ENCODE measurements around the gene ARTN.

The ARTN gene

DNA sequence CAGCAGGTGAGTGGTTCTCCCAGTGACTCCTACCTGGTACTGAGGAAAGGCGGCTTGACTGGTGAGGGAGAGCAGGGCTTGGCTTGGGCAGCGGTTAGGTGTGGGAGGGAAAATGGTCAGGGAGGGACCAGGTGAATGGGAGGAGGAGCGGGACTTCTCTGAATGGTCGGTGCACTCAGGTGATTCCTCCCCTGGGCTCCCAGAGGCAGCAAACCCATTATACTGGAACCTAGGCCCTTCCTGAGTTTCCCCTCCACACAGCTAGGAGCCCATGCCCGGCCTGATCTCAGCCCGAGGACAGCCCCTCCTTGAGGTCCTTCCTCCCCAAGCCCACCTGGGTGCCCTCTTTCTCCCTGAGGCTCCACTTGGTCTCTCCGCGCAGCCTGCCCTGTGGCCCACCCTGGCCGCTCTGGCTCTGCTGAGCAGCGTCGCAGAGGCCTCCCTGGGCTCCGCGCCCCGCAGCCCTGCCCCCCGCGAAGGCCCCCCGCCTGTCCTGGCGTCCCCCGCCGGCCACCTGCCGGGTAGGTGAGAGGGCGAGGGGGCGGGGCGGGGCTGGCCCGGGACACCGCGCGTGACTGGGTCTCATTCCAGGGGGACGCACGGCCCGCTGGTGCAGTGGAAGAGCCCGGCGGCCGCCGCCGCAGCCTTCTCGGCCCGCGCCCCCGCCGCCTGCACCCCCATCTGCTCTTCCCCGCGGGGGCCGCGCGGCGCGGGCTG is 2.3 kb downstream of the ARTN start:
- Histone ChIP-seq H3K9ac (ENCODE audit: low read depth in 1 of 2, low read length in 2 of 2) (no peak overlapping the region), H3K4me1 (ENCODE audit: control insufficient read depth in 1 of 2, insufficient read depth in 2 of 2, low read length in 2 of 2) (peaks cover 15 to 21% of the 10 kb centered on the region in 2 donors), H3K36me3 (ENCODE audit: control insufficient read depth in 1 of 2, insufficient read depth in 2 of 2, low read length in 2 of 2) (no peaks in the 10 kb centered on the region), H3K27ac (ENCODE audit: low read depth, low read length) (no peak overlapping the region), H3K27me3 (ENCODE audit: control insufficient read depth in 1 of 2, insufficient read depth in 2 of 2, low read length in 2 of 2) (peaks cover 0 to 6% of the 10 kb centered on the region in 2 donors), H3K9me3 (ENCODE audit: control insufficient read depth in 1 of 2, low read length in 2 of 2) (no peaks in the 10 kb centered on the region), H3K4me3 (ENCODE audit: low read depth in 1 of 2, low read length in 2 of 2) (peak overlapping the region in 1 of 2 donors; percentile 26)

DNA sequence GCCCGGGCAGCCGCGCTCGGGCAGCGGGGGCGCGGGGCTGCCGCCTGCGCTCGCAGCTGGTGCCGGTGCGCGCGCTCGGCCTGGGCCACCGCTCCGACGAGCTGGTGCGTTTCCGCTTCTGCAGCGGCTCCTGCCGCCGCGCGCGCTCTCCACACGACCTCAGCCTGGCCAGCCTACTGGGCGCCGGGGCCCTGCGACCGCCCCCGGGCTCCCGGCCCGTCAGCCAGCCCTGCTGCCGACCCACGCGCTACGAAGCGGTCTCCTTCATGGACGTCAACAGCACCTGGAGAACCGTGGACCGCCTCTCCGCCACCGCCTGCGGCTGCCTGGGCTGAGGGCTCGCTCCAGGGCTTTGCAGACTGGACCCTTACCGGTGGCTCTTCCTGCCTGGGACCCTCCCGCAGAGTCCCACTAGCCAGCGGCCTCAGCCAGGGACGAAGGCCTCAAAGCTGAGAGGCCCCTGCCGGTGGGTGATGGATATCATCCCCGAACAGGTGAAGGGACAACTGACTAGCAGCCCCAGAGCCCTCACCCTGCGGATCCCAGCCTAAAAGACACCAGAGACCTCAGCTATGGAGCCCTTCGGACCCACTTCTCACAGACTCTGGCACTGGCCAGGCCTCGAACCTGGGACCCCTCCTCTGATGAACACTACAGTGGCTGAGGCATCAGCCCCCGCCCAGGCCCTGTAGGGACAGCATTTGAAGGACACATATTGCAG is 3.0 kb downstream of the ARTN start:
- Histone ChIP-seq H3K4me3 (ENCODE audit: low read depth in 1 of 2, low read length in 2 of 2) (peak overlapping the region; percentile 54 to 55), H3K9me3 (ENCODE audit: control insufficient read depth in 1 of 2, low read length in 2 of 2) (no peaks in the 10 kb centered on the region), H3K9ac (ENCODE audit: low read depth in 1 of 2, low read length in 2 of 2) (no peak overlapping the region), H3K27ac (ENCODE audit: low read depth, low read length) (no peak overlapping the region), H3K27me3 (ENCODE audit: control insufficient read depth in 1 of 2, insufficient read depth in 2 of 2, low read length in 2 of 2) (peaks cover 0 to 6% of the 10 kb centered on the region in 2 donors), H3K36me3 (ENCODE audit: control insufficient read depth in 1 of 2, insufficient read depth in 2 of 2, low read length in 2 of 2) (no peaks in the 10 kb centered on the region), H3K4me1 (ENCODE audit: control insufficient read depth in 1 of 2, insufficient read depth in 2 of 2, low read length in 2 of 2) (peaks cover 15 to 21% of the 10 kb centered on the region in 2 donors)

DNA sequence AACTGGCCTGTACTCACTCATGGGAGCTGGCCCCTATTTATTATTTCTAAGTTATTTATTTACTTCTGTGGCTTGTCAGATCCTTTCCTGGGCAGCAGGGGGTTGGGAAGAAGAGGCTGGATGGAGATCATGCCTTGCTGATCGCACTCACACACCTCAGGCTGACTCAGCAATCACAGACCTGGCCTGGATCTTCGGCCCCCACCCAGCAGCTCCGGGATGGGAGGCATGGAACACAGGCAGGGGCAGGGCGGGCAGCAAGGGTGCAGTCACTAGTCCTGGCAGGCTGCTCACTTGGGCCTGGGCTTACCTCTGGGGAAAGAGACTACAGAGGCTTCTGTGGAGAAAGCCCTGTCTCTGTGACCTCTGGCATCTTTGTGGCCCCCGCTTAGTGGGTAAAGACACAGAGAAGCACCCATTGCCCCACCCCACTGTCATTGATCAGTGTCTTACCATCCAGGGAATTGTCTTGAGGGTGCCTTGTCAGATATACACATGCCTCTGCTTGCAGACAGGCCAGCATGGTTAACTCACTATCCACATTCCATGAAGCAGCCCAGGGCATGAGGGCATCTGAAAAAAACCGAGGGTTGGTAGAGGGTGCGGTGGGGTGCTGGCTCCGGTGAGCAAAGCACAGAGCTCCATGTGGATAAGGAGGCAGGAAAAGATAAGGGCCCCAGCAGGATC is 3.7 kb downstream of the ARTN start:
- H3K4me3 ChIP-seq (ENCODE audit: low read depth in 1 of 2, low read length in 2 of 2): no peak overlapping the region
- no peaks in the 10 kb centered on the region for H3K9me3 ChIP-seq (ENCODE audit: control insufficient read depth in 1 of 2, low read length in 2 of 2)
- peaks cover 0 to 6% of the 10 kb centered on the region in 2 donors for H3K27me3 ChIP-seq (ENCODE audit: control insufficient read depth in 1 of 2, insufficient read depth in 2 of 2, low read length in 2 of 2)
- peaks cover 15 to 21% of the 10 kb centered on the region in 2 donors for H3K4me1 ChIP-seq (ENCODE audit: control insufficient read depth in 1 of 2, insufficient read depth in 2 of 2, low read length in 2 of 2)
- no peaks in the 10 kb centered on the region for H3K36me3 ChIP-seq (ENCODE audit: control insufficient read depth in 1 of 2, insufficient read depth in 2 of 2, low read length in 2 of 2)
- no peak overlapping the region for H3K9ac ChIP-seq (ENCODE audit: low read depth in 1 of 2, low read length in 2 of 2)
- no peak overlapping the region for H3K27ac ChIP-seq (ENCODE audit: low read depth, low read length)

DNA sequence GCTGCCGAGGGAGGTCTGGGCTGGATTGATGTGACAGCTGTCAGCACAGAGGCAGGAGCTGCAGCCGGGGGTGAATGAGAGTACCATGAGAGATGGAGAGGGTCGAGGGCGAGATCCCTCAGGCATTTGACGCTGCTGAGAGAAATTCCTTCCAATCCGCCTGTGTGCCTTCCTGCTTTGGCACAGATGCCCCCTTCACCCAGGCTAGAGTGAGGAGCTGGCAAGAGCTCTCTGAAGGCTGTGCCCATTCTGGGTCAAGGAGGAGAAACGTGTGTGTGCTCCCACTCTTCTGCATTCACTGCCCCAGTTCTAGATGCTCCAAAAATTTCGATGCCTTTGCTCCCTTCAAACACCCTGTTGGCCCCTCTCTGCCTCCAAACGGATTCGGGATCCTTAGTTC is 4.8 kb downstream of the ARTN start:
- Histone ChIP-seq H3K9me3 (ENCODE audit: control insufficient read depth in 1 of 2, low read length in 2 of 2) (no peaks in the 10 kb centered on the region), H3K27me3 (ENCODE audit: control insufficient read depth in 1 of 2, insufficient read depth in 2 of 2, low read length in 2 of 2) (no peaks in the 10 kb centered on the region), H3K4me3 (ENCODE audit: low read depth in 1 of 2, low read length in 2 of 2) (no peak overlapping the region), H3K4me1 (ENCODE audit: control insufficient read depth in 1 of 2, insufficient read depth in 2 of 2, low read length in 2 of 2) (peaks cover 9 to 17% of the 10 kb centered on the region in 2 donors), H3K36me3 (ENCODE audit: control insufficient read depth in 1 of 2, insufficient read depth in 2 of 2, low read length in 2 of 2) (no peaks in the 10 kb centered on the region), H3K27ac (ENCODE audit: low read depth, low read length) (no peak overlapping the region), H3K9ac (ENCODE audit: low read depth in 1 of 2, low read length in 2 of 2) (no peak overlapping the region)

DNA sequence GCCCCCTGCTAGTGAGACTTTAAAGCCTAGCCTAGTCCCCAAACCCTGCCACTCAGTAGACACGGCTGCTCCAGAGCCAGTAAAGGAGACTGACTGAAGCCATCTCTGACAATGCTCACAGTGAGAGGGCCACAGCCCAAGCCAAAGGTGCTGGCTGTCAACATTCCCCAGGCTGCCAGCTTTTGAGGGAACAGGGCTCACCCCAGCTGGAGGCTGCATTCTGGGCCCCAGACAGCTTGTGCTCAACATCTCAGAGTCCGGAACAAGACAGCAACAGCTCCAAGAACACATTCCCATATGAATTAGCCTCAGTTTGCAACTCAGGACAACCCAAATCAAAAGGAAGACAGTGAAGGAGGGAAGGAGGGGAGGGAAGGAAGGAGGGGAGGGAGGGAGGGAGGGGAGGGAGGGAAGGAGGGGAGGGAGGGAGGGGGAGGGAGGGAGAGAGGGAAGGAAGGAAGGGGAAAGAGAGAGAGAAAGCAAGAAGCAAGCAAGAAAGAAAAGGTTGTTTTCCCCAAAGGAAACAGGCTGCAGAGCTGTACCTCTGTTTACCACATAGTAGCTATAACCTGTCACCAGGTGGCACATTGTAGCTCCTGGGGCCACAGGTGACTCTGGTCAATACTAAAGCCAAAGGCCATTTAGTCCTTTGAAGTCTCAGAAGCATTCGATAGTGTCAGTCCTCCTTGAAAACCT is 5.4 kb downstream of the ARTN start:
- Histone ChIP-seq H3K27ac (ENCODE audit: low read depth, low read length) (no peak overlapping the region), H3K27me3 (ENCODE audit: control insufficient read depth in 1 of 2, insufficient read depth in 2 of 2, low read length in 2 of 2) (no peaks in the 10 kb centered on the region), H3K9ac (ENCODE audit: low read depth in 1 of 2, low read length in 2 of 2) (no peak overlapping the region)

DNA sequence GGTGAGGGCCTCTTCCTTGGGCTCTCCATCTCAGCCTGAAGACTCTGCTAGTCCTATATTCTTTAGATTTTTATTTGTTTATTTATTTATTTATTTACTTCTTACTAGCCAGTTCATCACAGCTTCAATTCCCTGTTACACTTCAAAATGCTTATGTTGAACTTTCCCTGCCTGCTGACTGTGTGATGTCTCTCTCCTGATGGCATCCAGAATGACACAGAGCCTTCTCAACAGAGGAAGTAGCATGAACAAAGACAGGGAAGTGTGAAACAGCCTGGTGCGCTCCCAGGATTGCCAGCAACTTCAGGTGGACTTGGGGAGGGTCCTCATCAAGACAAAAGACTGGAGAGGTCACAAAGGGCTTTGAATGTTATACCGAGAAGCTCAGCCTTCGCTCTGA is 8.8 kb downstream of the ARTN start:
- no peak overlapping the region for H3K9ac ChIP-seq (ENCODE audit: low read depth in 1 of 2, low read length in 2 of 2)
- H3K4me1 ChIP-seq (ENCODE audit: control insufficient read depth in 1 of 2, insufficient read depth in 2 of 2, low read length in 2 of 2): peaks cover 9 to 11% of the 10 kb centered on the region in 2 donors
- H3K27ac ChIP-seq (ENCODE audit: low read depth, low read length): no peak overlapping the region
- no peaks in the 10 kb centered on the region for H3K36me3 ChIP-seq (ENCODE audit: control insufficient read depth in 1 of 2, insufficient read depth in 2 of 2, low read length in 2 of 2)
- H3K27me3 ChIP-seq (ENCODE audit: control insufficient read depth in 1 of 2, insufficient read depth in 2 of 2, low read length in 2 of 2): no peaks in the 10 kb centered on the region
- no peak overlapping the region for H3K4me3 ChIP-seq (ENCODE audit: low read depth in 1 of 2, low read length in 2 of 2)
- H3K9me3 ChIP-seq (ENCODE audit: control insufficient read depth in 1 of 2, low read length in 2 of 2): no peaks in the 10 kb centered on the region

More for the DNA sequence above, 5.4 kb downstream of the ARTN start:
- Histone ChIP-seq H3K9me3 (ENCODE audit: control insufficient read depth in 1 of 2, low read length in 2 of 2) (no peaks in the 10 kb centered on the region), H3K36me3 (ENCODE audit: control insufficient read depth in 1 of 2, insufficient read depth in 2 of 2, low read length in 2 of 2) (no peaks in the 10 kb centered on the region), H3K4me3 (ENCODE audit: low read depth in 1 of 2, low read length in 2 of 2) (no peak overlapping the region), H3K4me1 (ENCODE audit: control insufficient read depth in 1 of 2, insufficient read depth in 2 of 2, low read length in 2 of 2) (peaks cover 5 to 12% of the 10 kb centered on the region in 2 donors)

DNA sequence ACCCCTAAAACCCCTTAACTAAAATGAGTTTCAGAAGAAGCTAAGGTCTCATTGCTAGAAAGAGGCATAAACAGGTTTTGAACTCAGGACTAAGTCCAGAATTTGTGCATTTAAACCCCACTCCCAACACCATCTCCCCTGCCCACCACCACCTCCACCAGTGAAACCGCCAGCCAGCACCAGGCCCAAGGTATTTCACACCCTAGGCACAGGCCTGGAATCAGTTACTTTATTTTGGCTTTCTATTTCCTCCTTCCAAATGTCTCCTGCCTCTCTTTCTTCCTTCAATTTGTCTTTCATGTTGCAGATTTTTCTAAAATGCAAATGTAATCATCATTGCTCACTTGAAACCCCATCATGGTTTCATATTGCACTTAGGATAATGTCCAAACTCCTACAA is 11.3 kb downstream of the ARTN start:
- H3K4me1 ChIP-seq (ENCODE audit: control insufficient read depth in 1 of 2, insufficient read depth in 2 of 2, low read length in 2 of 2): peaks cover 24 to 29% of the 10 kb centered on the region in 2 donors
- peaks cover 0 to 6% of the 10 kb centered on the region in 2 donors for H3K36me3 ChIP-seq (ENCODE audit: control insufficient read depth in 1 of 2, insufficient read depth in 2 of 2, low read length in 2 of 2)
- no peak overlapping the region for H3K27ac ChIP-seq (ENCODE audit: low read depth, low read length)
- H3K9me3 ChIP-seq (ENCODE audit: control insufficient read depth in 1 of 2, low read length in 2 of 2): no peaks in the 10 kb centered on the region
- no peaks in the 10 kb centered on the region for H3K27me3 ChIP-seq (ENCODE audit: control insufficient read depth in 1 of 2, insufficient read depth in 2 of 2, low read length in 2 of 2)
- H3K4me3 ChIP-seq (ENCODE audit: low read depth in 1 of 2, low read length in 2 of 2): no peak overlapping the region
- H3K9ac ChIP-seq (ENCODE audit: low read depth in 1 of 2, low read length in 2 of 2): no peak overlapping the region

DNA sequence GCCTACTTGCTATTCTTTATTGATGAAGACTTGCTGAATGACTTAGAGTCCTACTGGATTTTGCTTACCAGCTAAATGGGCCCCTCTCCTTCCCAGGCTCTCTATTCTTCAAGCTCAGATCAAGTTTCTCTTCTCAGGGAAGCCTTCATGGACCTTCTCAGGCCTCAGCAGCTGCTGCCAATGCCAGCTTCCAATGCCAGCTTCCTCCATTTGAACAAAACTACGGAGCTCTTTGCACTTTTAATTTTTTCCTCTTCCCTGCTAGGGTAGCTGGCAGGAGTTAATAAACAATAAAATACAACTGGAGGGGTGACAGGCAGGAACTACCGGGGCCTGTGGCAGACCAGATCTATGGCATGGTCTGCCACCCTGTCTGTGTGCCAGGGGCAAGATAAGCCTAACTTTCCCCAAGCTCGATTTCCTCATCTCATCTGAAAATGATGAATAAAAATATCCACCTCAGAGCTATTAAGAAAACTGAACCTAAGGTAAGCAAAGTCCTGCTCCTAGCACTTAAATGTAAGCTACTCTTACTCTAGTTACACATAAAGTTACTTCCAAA is 12.2 kb downstream of the ARTN start:
- Histone ChIP-seq H3K4me1 (ENCODE audit: control insufficient read depth in 1 of 2, insufficient read depth in 2 of 2, low read length in 2 of 2) (peaks cover 24 to 29% of the 10 kb centered on the region in 2 donors), H3K9me3 (ENCODE audit: control insufficient read depth in 1 of 2, low read length in 2 of 2) (no peaks in the 10 kb centered on the region), H3K9ac (ENCODE audit: low read depth in 1 of 2, low read length in 2 of 2) (peak overlapping the region; percentile 69 to 93), H3K27ac (ENCODE audit: low read depth, low read length) (peak overlapping the region; percentile 44), H3K36me3 (ENCODE audit: control insufficient read depth in 1 of 2, insufficient read depth in 2 of 2, low read length in 2 of 2) (peaks cover 0 to 9% of the 10 kb centered on the region in 2 donors), H3K27me3 (ENCODE audit: control insufficient read depth in 1 of 2, insufficient read depth in 2 of 2, low read length in 2 of 2) (no peaks in the 10 kb centered on the region), H3K4me3 (ENCODE audit: low read depth in 1 of 2, low read length in 2 of 2) (peak overlapping the region; percentile 93 to 98)

DNA sequence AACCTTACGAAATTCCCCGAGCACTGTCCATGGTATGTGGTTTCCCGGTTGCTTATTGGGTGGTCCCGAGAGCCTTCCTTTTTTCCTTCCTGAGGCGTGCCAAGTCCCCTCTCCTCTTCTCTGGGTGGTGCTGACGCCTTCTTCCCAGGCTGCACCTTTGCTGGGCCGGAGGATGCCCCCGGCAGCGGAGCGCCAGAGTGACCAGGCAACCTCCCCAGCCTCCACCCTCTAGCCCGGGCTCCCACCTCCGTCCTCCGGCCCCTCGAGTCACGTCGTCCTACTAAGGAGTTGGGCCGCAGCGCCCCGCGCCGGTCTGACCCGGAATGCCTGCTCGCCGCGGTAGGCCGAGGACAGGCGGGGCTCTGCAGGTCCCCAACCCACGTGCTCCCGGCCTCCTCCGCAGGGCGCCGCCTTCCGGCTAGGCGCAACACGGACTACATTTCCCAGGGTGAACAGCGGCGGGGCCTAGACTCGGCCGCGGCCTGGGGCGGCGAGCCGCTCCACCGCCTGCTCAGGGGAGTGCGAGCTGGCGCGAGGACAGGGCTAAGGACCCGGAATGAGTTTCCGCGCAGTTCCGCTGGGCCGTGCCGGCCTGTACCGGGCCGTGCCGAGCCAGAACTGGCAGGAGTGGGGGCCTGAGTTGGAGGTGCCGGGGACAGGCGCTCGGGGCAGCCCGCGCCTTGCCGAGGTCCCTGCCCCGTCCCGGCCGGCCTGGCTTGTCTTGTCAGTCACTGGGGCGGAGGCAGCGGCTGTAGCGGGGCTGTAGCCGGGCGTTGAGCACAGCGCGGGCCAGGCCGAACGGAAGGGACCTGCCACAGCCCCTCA is 12.8 kb downstream of the ARTN start, which contains the start of gene IPO13:
IPO13 (plus strand) TSS at position 715 of the 825 bp plus-strand sequence. CDS start 651 bp downstream, outside the sequence.
- peak within 1 kb of the TSS; percentile 93 to 99 for H3K9ac ChIP-seq (ENCODE audit: low read depth in 1 of 2, low read length in 2 of 2)

More for the DNA sequence above, 12.8 kb downstream of the ARTN start, which contains the start of gene IPO13:
- Histone ChIP-seq H3K36me3 (ENCODE audit: control insufficient read depth in 1 of 2, insufficient read depth in 2 of 2, low read length in 2 of 2) (peaks cover 0 to 9% of the 10 kb centered on the region in 2 donors), H3K4me3 (ENCODE audit: low read depth in 1 of 2, low read length in 2 of 2) (peak within 1 kb of the TSS; percentile 93 to 98), H3K4me1 (ENCODE audit: control insufficient read depth in 1 of 2, insufficient read depth in 2 of 2, low read length in 2 of 2) (peaks cover 24 to 29% of the 10 kb centered on the region in 2 donors), H3K9me3 (ENCODE audit: control insufficient read depth in 1 of 2, low read length in 2 of 2) (no peaks in the 10 kb centered on the region), H3K27me3 (ENCODE audit: control insufficient read depth in 1 of 2, insufficient read depth in 2 of 2, low read length in 2 of 2) (no peaks in the 10 kb centered on the region), H3K27ac (ENCODE audit: low read depth, low read length) (peak within 1 kb of the TSS; percentile 98)
